Measurements from ENCODE around the gene CDX1.

Gene CDX1

GRCh38 chr5:150192462-150192861 is 25.9 kb downstream of the CDX1 start:
- no peak for TF ChIP-seq CTCF (IDR thresholded peaks at IDR 0.05; ENCODE audit: insufficient read depth, low read depth, low read length, missing control alignments)
- H3K4me3 ChIP-seq (ENCODE audit: low read length), result no peak overlapping the region
- DNase-seq (ENCODE audit: low read depth), result no peak

- TF ChIP-seq CTCF (IDR thresholded peaks at IDR 0.05; ENCODE audit: insufficient read depth, low read depth, low read length, missing control alignments), result no peak
- no peak for DNase-seq (ENCODE audit: low read depth)
- no peak overlapping the region for H3K4me3 ChIP-seq (ENCODE audit: low read length)
These were observed 29.3 kb downstream of the CDX1 start for GRCh38 chr5:150195736-150196485.

- no peak for DNase-seq (ENCODE audit: low read depth)
- H3K4me3 ChIP-seq (ENCODE audit: low read length), result no peak overlapping the region
- TF ChIP-seq CTCF (IDR thresholded peaks at IDR 0.05; ENCODE audit: insufficient read depth, low read depth, low read length, missing control alignments), result no peak
These were observed 29.9 kb downstream of the CDX1 start for GRCh38 chr5:150196514-150196913.

- DNase-seq (ENCODE audit: low read depth), result no peak
- TF ChIP-seq CTCF (IDR thresholded peaks at IDR 0.05; ENCODE audit: insufficient read depth, low read depth, low read length, missing control alignments), result no peak
- H3K4me3 ChIP-seq (ENCODE audit: low read length), result no peak overlapping the region
These were observed 30.4 kb downstream of the CDX1 start for GRCh38 chr5:150196986-150197385.

- no peak for TF ChIP-seq CTCF (IDR thresholded peaks at IDR 0.05; ENCODE audit: insufficient read depth, low read depth, low read length, missing control alignments)
- no peak for DNase-seq (ENCODE audit: low read depth)
- H3K4me3 ChIP-seq (ENCODE audit: low read length), result no peak overlapping the region
These were observed 30.9 kb downstream of the CDX1 start for GRCh38 chr5:150197476-150197875.

GRCh38 chr5:150202501-150202900 is 35.9 kb downstream of the CDX1 start:
- no peak for DNase-seq (ENCODE audit: low read depth)
- H3K4me3 ChIP-seq (ENCODE audit: low read length), result no peak overlapping the region
- TF ChIP-seq CTCF (IDR thresholded peaks at IDR 0.05; ENCODE audit: insufficient read depth, low read depth, low read length, missing control alignments), result no peak

Measured in epithelial cell of esophagus (primary cell).